Measurements from ENCODE around the gene PTH1R.

DNA sequence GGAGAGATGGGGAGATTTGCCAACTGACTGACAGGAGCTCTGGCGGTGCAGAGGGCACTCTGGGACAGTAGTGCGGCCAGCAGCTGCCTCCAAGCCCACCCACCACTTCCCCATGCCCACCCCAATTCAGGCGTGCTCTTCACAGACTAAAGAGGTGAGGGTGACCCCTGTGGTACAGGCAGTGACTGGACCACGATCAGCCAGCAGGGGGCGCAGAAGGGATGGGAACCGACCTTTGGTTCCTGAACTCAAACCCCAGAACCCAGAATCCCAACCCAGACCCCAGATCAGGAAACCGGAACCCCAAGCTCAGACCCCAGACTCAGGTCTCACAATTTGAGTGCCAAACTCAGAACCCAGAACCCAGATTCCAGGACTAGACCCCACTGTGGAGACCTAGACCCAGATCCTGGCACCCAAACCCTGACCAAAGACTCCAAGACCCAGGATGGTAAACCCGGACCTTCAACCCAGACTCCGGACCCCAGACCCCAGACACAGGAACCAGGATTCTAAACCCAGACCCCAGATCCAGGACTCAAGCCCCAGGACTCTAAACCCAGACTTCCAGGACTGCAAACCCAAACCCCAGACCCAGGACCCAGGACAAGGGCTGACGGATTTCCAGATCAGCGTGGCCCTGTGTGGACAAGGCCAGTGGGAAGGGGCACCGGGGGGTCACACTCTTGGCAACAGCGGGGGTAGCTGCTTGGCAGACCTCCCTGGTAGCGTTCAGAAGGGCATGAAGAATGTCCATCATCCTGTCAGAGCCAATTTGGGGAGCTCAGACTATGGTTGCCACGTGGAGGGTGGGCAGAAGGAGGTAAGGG is 10.6 kb upstream of the PTH1R start:
- TF ChIP-seq POLR2AphosphoS5 (IDR thresholded peaks at IDR 0.05; ENCODE audit: borderline replicate concordance, low read depth, low read length) (no peak), EZH2 (IDR thresholded peaks at IDR 0.05) (no peak)
